GM21825 (cell line): Measurements from ENCODE around the gene TPH2.

Experiments used
- ATAC-seq: cut with Tn5 transposase; IDR thresholded peaks from one replicate; pipeline ENCODE4 v1.9.1; 2021; ENCODE audit warnings: mild to moderate bottlenecking, moderate library complexity; ENCODE audit not compliant: unreplicated experiment

The TPH2 gene

DNA sequence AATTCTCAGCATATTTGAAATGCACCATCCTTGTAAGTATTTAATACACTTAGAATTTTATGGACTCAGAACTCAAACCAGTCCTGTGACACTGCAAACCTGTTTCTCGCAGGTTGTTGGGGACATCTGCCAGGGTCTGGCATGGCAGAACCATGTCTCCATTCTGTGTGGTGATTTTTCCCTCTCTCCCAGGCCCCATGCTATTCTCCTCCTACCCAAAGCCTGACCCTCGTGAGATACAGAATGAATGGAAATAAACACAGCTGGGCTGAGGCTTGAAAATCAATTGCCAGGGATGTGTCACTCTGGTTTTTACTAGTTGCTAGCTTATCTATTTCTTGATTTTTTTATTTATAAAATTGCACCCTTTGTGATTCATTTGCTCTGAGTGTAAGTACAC, 19.8 kb downstream of the TPH2 start:
- no peak for ATAC-seq

DNA sequence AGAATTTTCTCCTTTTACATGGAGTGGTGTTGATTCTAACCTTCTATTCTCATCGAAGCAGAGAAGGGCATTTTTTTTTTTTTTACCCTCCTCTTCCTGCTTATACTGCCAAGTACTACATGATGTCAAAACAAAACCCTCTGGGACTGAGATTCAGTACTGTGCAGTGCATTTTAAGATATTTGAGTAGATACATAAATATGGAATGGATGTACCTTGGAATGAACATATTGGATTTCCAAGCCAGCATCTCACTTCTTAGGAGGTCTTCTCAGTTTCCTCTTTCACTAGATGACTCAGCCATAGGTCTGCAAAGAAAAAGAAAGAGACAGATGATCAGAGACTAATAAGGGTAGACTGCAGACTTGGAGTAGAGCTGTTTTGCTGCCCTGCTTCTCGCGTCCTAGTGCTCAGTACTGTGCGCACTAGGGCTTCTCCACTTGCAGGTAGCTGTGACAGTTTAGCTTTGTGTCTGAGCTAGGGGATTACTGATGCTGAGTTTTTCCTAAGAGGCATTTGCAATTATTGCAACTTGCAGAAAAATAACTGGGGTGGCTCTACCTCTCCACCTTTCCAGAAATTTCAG, 20.4 kb downstream of the TPH2 start:
- ATAC-seq, result no peak

DNA sequence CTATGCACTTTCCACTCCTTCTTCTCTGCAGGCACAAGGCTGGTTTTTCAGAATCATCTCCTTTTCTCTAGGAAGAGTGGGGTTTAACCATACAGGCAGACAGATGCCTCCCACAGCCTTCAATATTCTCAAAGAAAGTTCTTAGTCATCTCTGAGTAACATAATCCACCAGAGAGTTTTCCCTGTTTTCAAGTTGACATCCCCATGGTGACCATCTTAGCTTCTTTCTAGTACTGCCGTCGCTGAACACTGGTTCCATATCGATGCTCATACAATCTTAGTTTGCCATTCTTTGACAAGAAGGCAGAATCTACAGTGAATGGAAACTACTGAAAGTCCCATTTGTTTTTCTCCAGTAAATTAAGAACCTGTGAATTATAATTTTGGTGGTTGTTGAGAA, 28.6 kb downstream of the TPH2 start:
- ATAC-seq, result no peak

DNA sequence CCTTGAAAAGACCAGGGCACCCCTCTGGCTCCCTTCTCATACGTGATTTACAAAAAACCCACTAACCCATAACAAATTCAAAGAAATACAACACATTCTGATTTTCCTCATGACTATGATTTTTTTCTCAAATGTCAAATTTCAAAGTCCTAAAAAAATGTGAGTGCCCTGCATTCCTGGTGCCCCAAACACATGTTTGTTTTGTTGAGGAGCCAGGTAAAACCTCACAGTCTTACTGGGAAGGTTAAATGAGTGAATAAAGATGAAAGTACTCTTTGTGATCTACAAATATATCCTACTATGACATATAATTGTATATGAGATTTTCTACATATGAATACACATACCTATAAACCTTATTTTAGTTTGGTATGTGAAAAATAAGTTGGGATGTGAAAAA, 30.7 kb downstream of the TPH2 start:
- ATAC-seq, result no peak

DNA sequence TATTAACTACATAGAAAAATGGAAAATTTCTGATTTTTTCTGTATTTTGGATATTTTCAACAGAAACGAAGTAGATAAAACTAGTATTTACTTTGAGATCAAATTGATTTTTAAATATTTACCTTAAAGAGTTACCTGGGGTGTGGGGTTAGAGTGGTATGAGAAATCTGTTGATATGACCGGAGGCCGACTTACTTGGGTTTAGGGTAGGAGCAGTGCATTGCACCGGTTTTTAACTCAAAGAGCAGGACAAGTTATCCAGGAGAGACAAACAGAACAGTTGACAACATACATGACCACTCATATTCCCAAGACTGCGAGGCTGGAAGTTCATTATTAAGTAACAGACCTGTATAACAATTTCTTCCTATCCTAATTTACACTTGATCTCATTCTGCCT, 31.4 kb downstream of the TPH2 start:
- no peak for ATAC-seq

DNA sequence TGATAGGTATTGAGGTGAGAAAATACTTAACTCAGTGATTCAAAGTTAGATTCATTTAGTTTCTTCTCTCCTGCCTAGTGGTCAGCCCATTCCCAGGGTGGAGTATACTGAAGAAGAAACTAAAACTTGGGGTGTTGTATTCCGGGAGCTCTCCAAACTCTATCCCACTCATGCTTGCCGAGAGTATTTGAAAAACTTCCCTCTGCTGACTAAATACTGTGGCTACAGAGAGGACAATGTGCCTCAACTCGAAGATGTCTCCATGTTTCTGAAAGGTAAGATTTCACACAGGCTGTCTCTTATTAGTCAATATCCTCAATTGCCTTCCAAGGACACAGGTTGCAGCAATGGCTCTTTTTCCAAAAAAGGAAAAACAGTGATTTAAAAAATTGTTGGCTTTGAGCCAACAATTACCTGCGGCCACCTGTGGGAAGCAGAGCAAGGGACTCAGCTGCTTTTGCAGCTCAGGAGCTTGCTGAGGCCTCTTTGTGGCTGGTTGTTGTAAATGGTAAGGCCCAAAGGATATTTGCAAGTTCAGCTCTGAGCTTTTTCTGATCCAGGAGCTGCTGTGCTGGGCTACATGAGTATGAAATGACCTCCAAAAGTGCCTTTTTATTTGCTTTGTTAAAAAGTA, 33.9 kb downstream of the TPH2 start:
- ATAC-seq, result no peak

DNA sequence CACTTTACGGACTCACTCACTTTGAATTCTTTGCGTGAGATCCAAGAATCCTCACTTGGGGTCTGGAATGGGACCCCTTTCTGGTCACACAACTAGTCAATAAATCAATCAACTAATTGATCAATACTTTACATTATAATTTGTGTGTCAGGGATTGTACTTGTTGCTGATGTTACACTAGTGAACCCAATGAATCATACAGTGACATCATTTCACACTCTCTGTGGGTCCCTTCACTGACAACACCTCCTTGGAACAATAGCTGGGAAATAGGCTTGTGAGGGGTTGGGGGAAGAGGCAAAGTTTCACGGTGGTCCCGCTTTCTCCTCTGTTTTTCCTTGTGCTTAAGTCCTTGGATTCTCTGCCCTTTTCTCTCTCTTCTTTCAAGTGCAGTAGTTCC, 35.0 kb downstream of the TPH2 start:
- ATAC-seq, result no peak

DNA sequence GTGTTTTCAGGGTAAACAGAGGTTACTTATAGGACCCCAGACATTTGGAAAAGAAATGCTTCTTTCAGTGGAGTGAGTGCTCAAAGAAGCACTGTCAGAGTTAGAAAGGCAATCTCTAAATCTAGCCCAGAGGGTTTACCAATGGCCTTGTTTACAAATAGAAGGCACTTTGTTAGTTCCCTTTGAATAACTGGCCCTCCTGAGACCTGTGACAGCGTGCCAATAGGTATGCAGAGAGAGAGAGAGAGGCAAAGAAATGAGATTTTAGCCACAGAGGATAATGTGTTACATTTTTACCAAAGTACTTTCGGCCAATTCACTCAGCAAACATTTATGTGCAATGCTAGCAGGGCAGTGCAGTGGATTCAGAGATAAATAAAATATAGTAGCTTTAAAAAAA, 41.9 kb downstream of the TPH2 start:
- no peak for ATAC-seq

DNA sequence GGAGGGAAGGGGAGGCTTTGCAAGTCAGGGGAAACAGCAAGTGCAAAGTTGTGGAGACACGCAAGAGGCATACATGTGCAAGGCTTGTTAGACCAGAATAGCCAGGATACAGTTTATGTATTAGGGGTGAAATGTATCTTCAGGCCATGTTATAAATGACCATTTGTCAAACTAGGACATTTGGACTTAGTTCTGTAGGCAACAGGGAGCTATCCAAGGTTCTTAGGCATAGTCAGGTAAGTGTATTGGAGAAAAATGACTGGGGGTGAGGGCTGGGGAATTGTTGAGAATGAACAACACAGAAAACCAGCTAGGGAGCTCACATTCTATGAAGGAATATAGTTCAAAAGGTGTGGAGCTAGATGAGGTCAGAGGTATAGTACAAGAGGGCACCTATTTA, 42.5 kb downstream of the TPH2 start:
- no peak for ATAC-seq

DNA sequence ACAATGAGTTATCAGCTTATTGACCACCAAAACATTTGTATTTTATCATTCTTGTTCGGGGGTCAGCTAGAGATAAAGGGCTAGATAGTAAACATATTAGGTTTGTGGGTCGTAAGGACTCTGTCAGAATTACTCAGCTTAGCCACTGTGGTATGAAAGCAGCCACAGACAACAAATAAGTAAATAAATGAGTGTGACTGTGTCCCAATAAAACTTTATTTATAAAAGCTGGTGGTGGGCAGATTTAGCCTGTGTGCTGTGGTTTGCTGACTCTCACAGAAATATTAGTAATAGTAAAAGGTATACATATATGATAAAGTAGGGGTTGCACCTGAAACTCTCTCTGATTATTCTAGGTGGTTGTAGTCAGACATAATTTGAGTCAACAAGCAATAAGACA, 56.1 kb downstream of the TPH2 start:
- ATAC-seq, result no peak

DNA sequence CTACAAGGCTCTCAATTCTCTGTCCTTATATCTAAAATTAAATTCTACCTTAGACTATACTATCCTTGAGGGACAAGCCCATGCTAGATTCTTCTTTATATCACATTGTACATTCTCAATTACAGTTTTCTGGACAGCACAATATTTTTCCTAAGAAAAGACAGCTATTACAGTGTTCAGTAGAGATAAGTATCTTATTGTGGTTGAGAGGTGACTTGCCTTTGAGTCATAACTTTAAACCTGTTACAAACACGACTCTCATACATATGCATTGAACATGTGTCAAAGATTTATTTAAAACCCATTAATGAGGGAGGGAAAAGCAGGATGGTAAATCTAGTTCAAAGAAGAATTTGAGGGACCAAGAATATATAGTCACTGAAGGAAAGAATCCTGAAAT, 61.1 kb downstream of the TPH2 start:
- ATAC-seq, result no peak

DNA sequence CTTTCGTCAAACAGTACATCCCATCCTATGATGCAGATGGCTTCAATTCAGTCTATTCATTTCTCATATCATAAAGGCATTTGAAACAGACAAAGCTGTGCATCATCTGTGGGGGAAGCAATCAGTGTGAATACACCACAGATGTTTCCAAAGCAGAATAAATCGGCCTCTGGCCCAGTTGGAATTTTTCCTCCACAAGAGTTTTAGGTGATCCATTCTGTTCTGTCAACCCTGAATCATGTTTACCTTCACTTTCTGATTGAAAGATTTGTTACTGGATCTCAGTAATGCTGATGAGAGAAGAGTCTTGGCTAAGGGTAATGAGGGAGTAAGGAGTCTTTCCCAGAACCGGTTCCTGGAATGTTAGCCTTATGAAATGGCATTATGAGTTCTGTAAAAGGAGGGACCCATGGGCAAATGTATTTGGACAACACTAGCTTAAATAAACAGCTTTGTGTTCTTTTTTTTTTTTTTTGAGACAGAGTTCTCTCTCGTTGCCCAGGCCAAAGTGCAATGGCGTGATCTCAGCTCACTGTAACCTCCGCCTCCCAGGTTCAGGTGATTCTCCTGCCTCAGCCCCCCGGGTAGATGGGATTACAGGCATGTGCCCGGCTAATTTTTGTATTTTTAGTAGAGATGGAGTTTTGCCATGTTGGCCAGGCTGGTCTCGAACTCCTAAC, 62.5 kb downstream of the TPH2 start:
- no peak for ATAC-seq

DNA sequence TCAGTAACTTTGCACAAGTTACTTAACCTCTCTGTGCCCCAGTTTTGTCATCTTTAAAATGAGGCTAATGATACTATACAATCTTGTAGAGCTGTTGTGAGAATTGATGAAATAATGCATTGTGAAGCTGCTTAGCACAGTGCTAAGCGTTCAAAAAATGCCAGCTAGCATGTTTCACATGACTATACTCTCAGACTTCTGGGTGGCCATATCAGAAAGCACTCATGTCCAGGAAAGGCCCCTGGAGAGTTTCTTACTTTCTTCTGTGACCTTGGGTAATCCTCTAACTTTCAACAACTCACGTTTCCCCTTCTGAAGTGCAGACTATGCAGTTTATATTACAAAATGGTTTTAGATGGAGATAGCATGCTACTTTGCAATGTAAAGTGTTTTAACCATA, 68.1 kb downstream of the TPH2 start:
- ATAC-seq, result no peak

DNA sequence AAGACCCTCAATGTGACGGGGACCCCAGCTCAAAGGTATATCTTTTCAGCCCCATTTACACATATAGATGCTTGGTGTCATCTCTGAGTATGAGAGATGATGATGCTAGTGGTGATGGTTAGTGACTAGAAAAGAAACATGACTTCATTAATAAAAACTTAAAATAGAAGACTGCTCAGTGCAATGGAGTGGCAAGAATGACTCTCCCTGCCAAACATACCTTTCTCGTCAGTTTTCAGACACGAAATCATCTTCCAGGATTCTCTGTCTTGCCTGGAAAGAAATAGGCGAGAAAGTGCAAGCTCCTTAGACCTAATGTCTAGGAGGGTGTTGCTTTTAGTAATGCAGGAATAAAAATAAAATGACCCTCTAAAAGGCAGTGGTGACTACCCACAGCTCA, 71.7 kb downstream of the TPH2 start:
- ATAC-seq, result no peak

DNA sequence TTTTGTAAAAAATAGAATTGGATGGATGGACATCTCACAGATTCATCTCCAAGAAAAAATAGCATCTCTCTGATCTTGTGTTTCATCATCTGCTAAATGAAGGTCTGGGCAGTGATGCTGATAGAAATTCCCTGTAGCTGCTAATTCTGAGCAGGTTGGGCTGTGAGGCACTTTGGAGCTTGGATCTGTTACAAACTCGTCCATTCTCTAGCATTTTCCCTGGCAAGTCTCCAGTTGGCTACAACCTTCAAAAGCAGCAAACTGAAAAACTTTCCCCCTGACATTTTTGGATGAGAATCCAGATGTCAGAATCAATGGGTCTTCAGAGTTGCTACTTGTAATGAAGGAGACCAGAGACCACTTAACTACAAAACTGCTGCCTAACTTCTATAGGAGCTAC, 72.7 kb downstream of the TPH2 start:
- no peak for ATAC-seq

DNA sequence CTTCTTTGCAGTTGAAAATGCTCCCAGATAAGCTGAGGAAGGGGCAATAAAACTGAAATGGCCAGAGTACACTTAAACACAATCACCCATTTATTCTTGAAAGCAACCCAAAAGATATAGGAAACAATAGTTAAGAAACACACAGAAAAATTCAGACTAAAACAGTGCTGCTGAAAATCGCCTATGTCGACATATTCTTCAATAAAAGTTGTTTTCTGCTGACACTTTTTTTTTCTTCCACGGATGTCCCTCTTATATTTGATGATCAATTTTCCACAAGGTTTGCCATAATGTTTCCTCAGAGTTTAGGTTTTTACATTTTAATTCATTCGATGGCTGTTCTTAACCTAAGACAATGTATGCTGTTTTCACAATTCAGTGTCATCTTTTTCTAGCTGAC, 74.2 kb downstream of the TPH2 start:
- no peak for ATAC-seq

DNA sequence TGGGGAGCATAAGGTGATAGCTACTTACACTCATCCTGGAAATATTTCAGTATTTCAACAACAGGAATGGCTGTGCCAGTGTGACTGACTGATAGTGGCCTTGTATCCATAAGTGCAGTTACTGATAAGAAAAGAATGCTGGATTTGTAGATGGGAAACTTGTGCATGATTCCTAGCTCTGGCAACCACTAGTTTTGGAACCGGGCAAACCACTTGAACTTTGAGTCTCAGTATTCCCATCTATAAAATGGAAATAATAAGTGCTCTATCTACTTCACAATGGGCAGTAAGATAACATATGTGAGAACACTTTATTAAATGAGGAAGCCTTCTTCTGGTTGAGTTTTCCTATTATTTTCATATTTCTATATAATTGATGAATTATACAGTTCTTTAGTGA, 77.2 kb downstream of the TPH2 start:
- ATAC-seq, result no peak

DNA sequence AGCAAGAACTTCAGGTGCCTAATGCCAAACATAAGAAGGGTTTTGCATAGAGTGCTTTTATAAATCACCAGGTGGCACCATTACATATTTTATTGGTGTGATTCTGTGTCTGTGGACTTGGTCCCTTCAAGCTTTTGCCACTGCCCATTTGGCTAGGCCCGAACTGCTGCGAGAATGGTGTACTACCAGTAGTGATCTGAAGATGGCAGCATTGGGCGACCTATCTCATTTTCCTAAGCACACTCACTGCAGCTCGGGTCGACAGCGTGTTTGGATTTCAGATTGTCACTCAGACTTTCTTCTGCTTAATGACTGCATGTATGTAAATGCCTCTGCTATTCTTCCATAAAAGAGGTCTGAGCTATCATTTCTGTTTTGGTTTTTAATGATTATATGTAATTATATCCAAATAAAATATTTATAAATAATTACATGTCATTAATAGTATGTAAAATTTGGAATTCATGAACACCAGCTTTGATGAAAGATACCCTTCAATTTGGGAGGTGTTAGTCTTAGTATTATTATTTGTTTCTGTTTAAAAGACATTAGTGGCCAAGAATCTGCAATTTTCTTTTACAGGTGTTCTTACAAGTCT, 78.5 kb downstream of the TPH2 start:
- peak; percentile 97 for ATAC-seq

DNA sequence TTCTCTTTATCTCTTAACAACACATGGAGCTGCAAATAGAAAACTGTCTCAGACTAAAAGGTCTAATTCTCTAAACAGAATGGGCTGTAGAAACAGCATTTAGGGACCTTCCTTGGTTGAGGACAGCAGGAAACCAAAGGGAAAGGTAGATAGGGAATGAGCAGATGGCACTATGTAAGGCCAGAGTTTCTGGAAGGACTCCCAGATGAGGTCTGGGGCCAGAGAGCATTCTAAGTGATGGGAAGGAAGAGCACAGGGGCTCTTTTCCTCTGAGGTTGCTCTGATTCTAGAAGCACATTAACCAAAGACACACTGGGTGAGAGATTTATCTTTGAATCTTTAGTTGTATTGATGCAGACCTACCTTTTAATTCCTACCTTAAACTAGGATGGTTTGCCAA, 79.4 kb downstream of the TPH2 start:
- no peak for ATAC-seq

DNA sequence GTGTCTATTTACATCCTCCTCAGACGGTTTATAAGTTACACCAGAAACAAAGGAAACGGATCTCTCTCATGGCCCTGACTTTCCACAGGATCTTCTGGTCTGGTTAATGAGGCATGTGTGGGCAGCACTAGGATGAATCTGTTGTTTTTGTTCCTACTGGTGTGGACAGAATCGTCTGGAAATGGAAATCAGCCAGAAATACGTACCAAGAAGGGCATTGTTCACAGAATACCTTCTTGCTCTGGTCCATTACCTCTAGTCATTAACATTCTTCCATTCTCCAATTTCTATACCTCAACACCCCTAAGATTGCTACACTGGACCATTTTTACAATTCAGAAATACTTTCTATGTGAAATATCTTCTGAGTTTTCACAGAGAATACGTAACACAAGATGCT, 86.0 kb downstream of the TPH2 start:
- ATAC-seq, result no peak

DNA sequence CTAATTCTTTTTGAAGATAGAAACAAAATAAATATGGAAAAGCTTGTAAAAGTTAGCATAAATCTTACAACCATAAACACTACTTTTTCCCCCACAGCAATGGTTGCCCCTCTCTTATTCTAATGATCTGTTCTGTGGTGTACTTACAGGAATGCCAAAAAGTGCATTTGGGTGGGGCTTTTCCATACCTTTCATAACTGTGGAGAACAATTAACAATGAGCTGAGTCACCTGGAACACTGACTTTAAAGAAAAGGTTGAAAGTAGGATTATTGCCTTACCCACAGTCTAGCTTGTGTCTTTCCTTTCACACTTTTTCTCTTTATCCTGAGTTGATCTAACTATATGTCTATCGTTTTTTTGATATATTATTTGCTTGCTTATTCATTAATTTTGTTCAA, 86.9 kb downstream of the TPH2 start:
- no peak for ATAC-seq

DNA sequence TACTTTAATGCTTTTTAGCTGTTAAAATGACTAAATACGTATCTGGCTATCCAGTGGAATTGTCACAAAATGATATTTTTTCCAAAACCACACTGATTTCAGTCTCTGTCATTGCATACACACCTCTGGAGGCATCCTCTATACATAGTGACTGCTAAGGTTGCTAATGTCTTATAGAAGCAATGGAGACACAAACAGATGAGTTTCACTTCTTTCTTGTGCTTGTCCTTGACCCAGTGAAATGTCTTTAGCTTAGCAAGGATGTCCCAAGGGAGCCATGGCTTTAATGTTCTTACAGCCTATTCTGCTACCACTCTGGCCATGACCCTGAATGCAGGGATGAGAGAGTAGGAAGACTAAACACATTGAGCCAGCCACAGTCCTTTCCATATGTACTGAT, 90.3 kb downstream of the TPH2 start:
- no peak for ATAC-seq
